ENCODE results near the gene MOGAT2.
"Not testable (repeated sequence)": the region's sequence is repeated elsewhere in the genome, so short reads cannot be mapped to it uniquely, and the experiment has no call there.

Gene MOGAT2

GRCh38 chr11:75740681-75741080, 23.0 kb downstream of the MOGAT2 start:
- H3K4me3 ChIP-seq (ENCODE audit: low read length) = no peak overlapping the region
- no peak for DNase-seq (ENCODE audit: low read depth)
- TF ChIP-seq CTCF (IDR thresholded peaks at IDR 0.05; ENCODE audit: insufficient read depth, low read depth, low read length, missing control alignments) = no peak

- H3K4me3 ChIP-seq (ENCODE audit: low read length); DNase-seq (ENCODE audit: low read depth): not testable (repeated sequence)
Observed at GRCh38 chr11:75743159-75743558, 25.5 kb downstream of the MOGAT2 start.

GRCh38 chr11:75743711-75744563, 26.3 kb downstream of the MOGAT2 start:
- peak; percentile 43 for DNase-seq (ENCODE audit: low read depth)
- H3K4me3 ChIP-seq (ENCODE audit: low read length) = no peak overlapping the region
- no peak for TF ChIP-seq CTCF (IDR thresholded peaks at IDR 0.05; ENCODE audit: insufficient read depth, low read depth, low read length, missing control alignments)

- no peak for DNase-seq (ENCODE audit: low read depth)
- TF ChIP-seq CTCF (IDR thresholded peaks at IDR 0.05; ENCODE audit: insufficient read depth, low read depth, low read length, missing control alignments) = no peak
- no peak overlapping the region for H3K4me3 ChIP-seq (ENCODE audit: low read length)
Observed at GRCh38 chr11:75745807-75746206, 28.2 kb downstream of the MOGAT2 start.

- DNase-seq (ENCODE audit: low read depth); H3K4me3 ChIP-seq (ENCODE audit: low read length): not testable (repeated sequence)
Observed at GRCh38 chr11:75748729-75749273, 31.2 kb downstream of the MOGAT2 start.

- not testable (repeated sequence) for H3K4me3 ChIP-seq (ENCODE audit: low read length); DNase-seq (ENCODE audit: low read depth)
Observed at GRCh38 chr11:75754933-75755332, 37.3 kb downstream of the MOGAT2 start.

GRCh38 chr11:75757651-75758050, 40.0 kb downstream of the MOGAT2 start:
- no peak for DNase-seq (ENCODE audit: low read depth)
- no peak for TF ChIP-seq CTCF (IDR thresholded peaks at IDR 0.05; ENCODE audit: insufficient read depth, low read depth, low read length, missing control alignments)
- H3K4me3 ChIP-seq (ENCODE audit: low read length) = no peak overlapping the region

GRCh38 chr11:75759832-75760231, 42.2 kb downstream of the MOGAT2 start:
- DNase-seq (ENCODE audit: low read depth) = no peak
- no peak overlapping the region for H3K4me3 ChIP-seq (ENCODE audit: low read length)
- no peak for TF ChIP-seq CTCF (IDR thresholded peaks at IDR 0.05; ENCODE audit: insufficient read depth, low read depth, low read length, missing control alignments)
